Caco-2 (cell line): ENCODE results near the gene HIVEP2. TPM values are rescaled to one million over a fixed set of nuclear protein-coding genes. Genes with fewer than 3 reads are reported as not detected.

Experiments
- BruUV-seq: library from RNA; stranded (reverse); fragments of 400-500 nt; replicated peaks from 2 replicates; lab custom pipeline; 2021; lab: Mats Ljungman, UMichigan
- CTCF ChIA-PET: fragments of 300-600 bp; sonication (Branson Sonifier 250); formaldehyde crosslinking; loops from one replicate; lab custom pipeline; 2022; ENCODE audit warnings: antibody characterized with exemption; lab: Charles Lee
- POLR2A ChIA-PET: fragments of 300-600 bp; sonication (Branson Sonifier 250); formaldehyde crosslinking; loops from one replicate; lab custom pipeline; 2022; ENCODE audit warnings: antibody characterized with exemption; lab: Charles Lee
- DNase-seq, 2 experiments: peaks; one replicate each; pipeline versions ENCODE4 v3.0.0 to v3.0.0-alpha.2; 2020 to 2022
- H3K27me3 ChIP-seq: replicated peaks from 2 replicates; pipeline ENCODE4 v1.6.0; 2011; ENCODE audit warnings: low read length; ENCODE audit not compliant: control insufficient read depth, insufficient read depth
- H3K36me3 ChIP-seq: 2 replicates; pipeline ENCODE4 v1.5.1; 2011; ENCODE audit warnings: low read length; ENCODE audit not compliant: control insufficient read depth, insufficient read depth
- H3K4me1 ChIP-seq: fragments of 250-450 bp; sonication (Bioruptor Pico); 2 replicates; pipeline ENCODE4 v1.5.1; 2020; ENCODE audit warnings: mild to moderate bottlenecking
- H3K4me3 ChIP-seq: 2 replicates; pipeline ENCODE4 v1.5.1; 2011; ENCODE audit warnings: low read depth, mild to moderate bottlenecking, control low read depth, low read length
- H3K9me3 ChIP-seq: fragments of 250-450 bp; sonication (Bioruptor Pico); 2 replicates; pipeline ENCODE4 v1.5.1; 2020; ENCODE audit warnings: mild to moderate bottlenecking, moderate library complexity
- H3K27ac Mint-ChIP-seq: one replicate; pipeline ENCODE4 v1.8.0; 2022; ENCODE audit warnings: mixed read lengths; ENCODE audit not compliant: unreplicated experiment
- H3K27me3 Mint-ChIP-seq: one replicate; pipeline ENCODE4 v1.8.0; 2022; ENCODE audit warnings: mixed read lengths; ENCODE audit not compliant: insufficient read depth, unreplicated experiment
- H3K36me3 Mint-ChIP-seq: one replicate; pipeline ENCODE4 v1.8.0; 2022; ENCODE audit warnings: mild to moderate bottlenecking, mixed read lengths; ENCODE audit not compliant: insufficient read depth, unreplicated experiment
- H3K4me1 Mint-ChIP-seq: one replicate; pipeline ENCODE4 v1.8.0; 2022; ENCODE audit warnings: low read depth, mixed read lengths; ENCODE audit not compliant: unreplicated experiment
- H3K4me3 Mint-ChIP-seq: one replicate; pipeline ENCODE4 v1.8.0; 2022; ENCODE audit warnings: mild to moderate bottlenecking, moderate library complexity, mixed read lengths; ENCODE audit not compliant: unreplicated experiment
- H3K9me3 Mint-ChIP-seq: one replicate; pipeline ENCODE4 v1.8.0; 2022; ENCODE audit warnings: mixed read lengths; ENCODE audit not compliant: unreplicated experiment
- intact Hi-C: fragments of 100-400 bp; cut with micrococcal nuclease; formaldehyde crosslinking; loops from one replicate; pipeline ENCODE4 v1.10.0; 2022; ENCODE audit not compliant: unreplicated experiment
- total RNA-seq: library from RNA; stranded (reverse); gene quantifications from 2 replicates; pipeline ENCODE4 v1.2.3, GENCODE V29; 2022
- TF ChIP-seq, protein P1 (sequence below), 2 experiments: fragments of 200-600 bp in 1 of 2; IDR thresholded peaks; 1 replicate in 1 of 2; 2 replicates in 1 of 2; pipeline versions ENCODE4 v1.5.1 to v1.8.0; 2011 to 2022; ENCODE audit warnings: antibody characterized with exemption in 1 of 2, control low read depth in 1 of 2, inconsistent platforms in 1 of 2, low read depth in 1 of 2, low read length in 1 of 2, mild to moderate bottlenecking in 1 of 2, moderate library complexity in 1 of 2; ENCODE audit not compliant: insufficient read depth in 1 of 2, severe bottlenecking in 1 of 2, unreplicated experiment in 1 of 2

HIVEP2 gene
- total RNA-seq, 1 experiment from 2014 or later: 1.0 TPM

DNA sequence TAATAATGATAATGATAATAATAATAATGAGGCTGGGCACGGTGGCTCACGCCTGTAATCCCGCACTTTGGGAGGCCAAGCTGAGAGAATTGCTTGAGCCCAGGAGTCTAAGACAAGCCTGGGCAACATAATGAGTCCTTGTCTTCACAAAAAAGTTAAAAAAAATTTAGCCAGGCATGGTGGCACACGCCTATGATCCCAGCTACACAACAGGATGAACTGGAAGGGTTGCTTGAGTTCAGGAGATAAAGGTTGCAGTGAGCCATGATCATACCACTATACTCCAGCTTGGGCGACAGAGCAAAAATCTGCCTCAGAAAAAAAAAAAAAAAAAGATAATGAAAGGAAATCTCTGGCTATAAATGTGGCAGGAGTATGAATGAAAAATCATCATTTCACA lies 213.4 kb downstream of the HIVEP2 start:
- H3K36me3 ChIP-seq: no peaks in the 10 kb centered on the region
- H3K9me3 Mint-ChIP-seq: no peaks in the 10 kb centered on the region
- intact Hi-C loops: no loop called here

DNA sequence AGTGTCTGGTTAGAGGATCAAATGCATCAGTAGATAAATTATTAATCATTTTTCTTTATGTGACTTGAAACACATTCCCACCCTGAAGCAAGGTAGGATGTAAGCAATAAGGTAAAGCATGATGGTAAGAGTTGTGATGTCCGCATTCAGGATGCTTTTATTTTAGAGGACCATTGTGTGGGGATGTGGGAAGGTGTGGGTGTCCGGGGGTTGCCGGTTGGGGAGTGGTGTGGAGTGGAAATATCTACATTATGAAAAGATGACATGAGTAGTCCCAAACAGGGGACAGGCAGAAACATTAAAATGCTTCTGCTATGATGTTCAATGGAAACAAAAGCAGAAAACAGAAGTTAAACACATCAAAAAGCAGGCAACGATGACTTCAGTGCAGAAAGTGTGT lies 215.4 kb downstream of the HIVEP2 start:
- no peak overlapping the region for H3K27ac Mint-ChIP-seq
- no peaks in the 10 kb centered on the region for H3K4me1 Mint-ChIP-seq
- Histone ChIP-seq H3K4me3 (no peak overlapping the region), H3K36me3 (no peaks in the 10 kb centered on the region), H3K4me1 (0 out of 2 replicates have a peak, but pooled peaks cover 15% of the 10 kb centered on the region), H3K27me3 (no peaks in the 10 kb centered on the region), H3K9me3 (no peaks in the 10 kb centered on the region)
- H3K4me3 Mint-ChIP-seq: no peak overlapping the region
- H3K36me3 Mint-ChIP-seq: no peaks in the 10 kb centered on the region
- H3K9me3 Mint-ChIP-seq: no peaks in the 10 kb centered on the region
- H3K27me3 Mint-ChIP-seq: peaks cover 2% of the 10 kb centered on the region
- no TSS peak for BruUV-seq
- no peak for DNase-seq
- TF ChIP-seq, protein P1, sequence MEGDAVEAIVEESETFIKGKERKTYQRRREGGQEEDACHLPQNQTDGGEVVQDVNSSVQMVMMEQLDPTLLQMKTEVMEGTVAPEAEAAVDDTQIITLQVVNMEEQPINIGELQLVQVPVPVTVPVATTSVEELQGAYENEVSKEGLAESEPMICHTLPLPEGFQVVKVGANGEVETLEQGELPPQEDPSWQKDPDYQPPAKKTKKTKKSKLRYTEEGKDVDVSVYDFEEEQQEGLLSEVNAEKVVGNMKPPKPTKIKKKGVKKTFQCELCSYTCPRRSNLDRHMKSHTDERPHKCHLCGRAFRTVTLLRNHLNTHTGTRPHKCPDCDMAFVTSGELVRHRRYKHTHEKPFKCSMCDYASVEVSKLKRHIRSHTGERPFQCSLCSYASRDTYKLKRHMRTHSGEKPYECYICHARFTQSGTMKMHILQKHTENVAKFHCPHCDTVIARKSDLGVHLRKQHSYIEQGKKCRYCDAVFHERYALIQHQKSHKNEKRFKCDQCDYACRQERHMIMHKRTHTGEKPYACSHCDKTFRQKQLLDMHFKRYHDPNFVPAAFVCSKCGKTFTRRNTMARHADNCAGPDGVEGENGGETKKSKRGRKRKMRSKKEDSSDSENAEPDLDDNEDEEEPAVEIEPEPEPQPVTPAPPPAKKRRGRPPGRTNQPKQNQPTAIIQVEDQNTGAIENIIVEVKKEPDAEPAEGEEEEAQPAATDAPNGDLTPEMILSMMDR (IDR thresholded peaks at IDR 0.05; ENCODE audit: insufficient read depth in 1 of 2, low read depth in 1 of 2, low read length in 1 of 2, severe bottlenecking in 1 of 2, unreplicated experiment in 1 of 2): no peak
- ChIA-PET CTCF (no interaction called here), POLR2A (no interaction called here)
- intact Hi-C loops: no loop called here

More for the DNA sequence above, 213.4 kb downstream of the HIVEP2 start:
- POLR2A ChIA-PET: no interaction called here
- TF ChIP-seq, protein P1 (IDR thresholded peaks at IDR 0.05; ENCODE audit: insufficient read depth in 1 of 2, low read depth in 1 of 2, low read length in 1 of 2, severe bottlenecking in 1 of 2, unreplicated experiment in 1 of 2): no peak
- no peak overlapping the region for H3K4me3 Mint-ChIP-seq
- 0 out of 2 replicates have a peak, but pooled peaks cover 15% of the 10 kb centered on the region for H3K4me1 ChIP-seq
- H3K27me3 ChIP-seq: no peaks in the 10 kb centered on the region
- no peak overlapping the region for H3K27ac Mint-ChIP-seq
- no peak for DNase-seq
- no peaks in the 10 kb centered on the region for H3K9me3 ChIP-seq
- H3K4me1 Mint-ChIP-seq: no peaks in the 10 kb centered on the region
- H3K27me3 Mint-ChIP-seq: peaks cover 2% of the 10 kb centered on the region
- H3K36me3 Mint-ChIP-seq: no peaks in the 10 kb centered on the region
- CTCF ChIA-PET: no interaction called here
- H3K4me3 ChIP-seq: no peak overlapping the region
- BruUV-seq: no TSS peak

DNA sequence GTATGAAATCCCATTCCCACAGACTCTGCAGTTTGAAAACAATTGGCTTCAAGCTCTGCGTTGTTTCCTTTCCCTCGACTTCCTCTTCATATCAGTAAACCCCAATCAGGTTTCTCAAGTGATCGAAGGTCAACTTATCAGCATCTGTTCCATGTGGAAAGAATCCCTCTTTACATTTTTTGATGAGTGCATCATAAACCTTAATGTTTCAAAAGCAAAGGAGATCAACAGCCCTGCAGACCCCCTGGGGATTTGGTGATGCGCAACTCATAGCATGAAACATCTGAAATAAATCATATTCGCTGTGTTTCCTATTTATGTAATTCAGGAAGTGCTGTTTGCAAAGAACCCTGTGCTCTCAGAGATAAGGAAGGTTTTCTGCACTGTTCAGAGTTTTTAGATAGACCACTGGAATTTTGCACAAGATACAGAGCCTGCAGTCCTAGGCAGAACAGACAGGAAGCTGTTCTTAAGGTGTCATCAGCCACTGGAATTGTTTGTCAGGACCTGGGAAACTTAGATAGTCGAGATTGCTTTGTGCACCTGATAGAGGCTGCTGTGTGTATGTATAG lies 216.0 kb downstream of the HIVEP2 start:
- DNase-seq: peak in 1 of 2 experiments; percentile 2
- POLR2A ChIA-PET: no interaction called here
- TF ChIP-seq, protein P1 (IDR thresholded peaks at IDR 0.05; ENCODE audit: insufficient read depth in 1 of 2, low read depth in 1 of 2, low read length in 1 of 2, severe bottlenecking in 1 of 2, unreplicated experiment in 1 of 2): no peak
- H3K4me3 Mint-ChIP-seq: peak overlapping the region; percentile 16
- no peaks in the 10 kb centered on the region for H3K4me1 Mint-ChIP-seq
- Histone ChIP-seq H3K4me3 (no peak overlapping the region), H3K27me3 (no peaks in the 10 kb centered on the region), H3K4me1 (0 out of 2 replicates have a peak, but pooled peaks cover 15% of the 10 kb centered on the region), H3K36me3 (no peaks in the 10 kb centered on the region), H3K9me3 (no peaks in the 10 kb centered on the region)
- H3K27ac Mint-ChIP-seq: no peak overlapping the region
- no TSS peak for BruUV-seq
- intact Hi-C loops: no loop called here
- no peaks in the 10 kb centered on the region for H3K36me3 Mint-ChIP-seq
- no peaks in the 10 kb centered on the region for H3K9me3 Mint-ChIP-seq
- peaks cover 2% of the 10 kb centered on the region for H3K27me3 Mint-ChIP-seq
- CTCF ChIA-PET: interaction anchor here (0.7 kb wide), 1 partner anchor 10 kb away, joined by 3 read pairs; no protein-coding TSS in a partner anchor
